Naive B cell (primary cell): ENCODE data around the gene IL1RN. TPM values are rescaled to one million over a fixed set of nuclear protein-coding genes. Genes with fewer than 3 reads are reported as not detected.

Source experiments
- ATAC-seq, 2 donors: fragments of 150-1000 bp; cut with Tn5 transposase; 2 replicates each; pipeline ENCODE4 v1.10.0; 2021; ENCODE audit warnings: low read depth in 2 of 2, mild to moderate bottlenecking in 2 of 2, moderate library complexity in 2 of 2
- DNase-seq: peaks from one replicate; pipeline ENCODE4 v3.0.0; 2022
- H3K27ac Mint-ChIP-seq, 6 donors: one replicate each; pipeline ENCODE4 v1.8.0; 2020 to 2022; ENCODE audit warnings: mild to moderate bottlenecking in 6 of 6, mixed read lengths in 6 of 6, moderate library complexity in 5 of 6, inconsistent platforms in 2 of 6
- H3K27me3 Mint-ChIP-seq, 3 donors: one replicate each; pipeline ENCODE4 v1.8.0; 2021 to 2022; ENCODE audit warnings: mixed read lengths in 3 of 3, mild to moderate bottlenecking in 1 of 3
- H3K36me3 Mint-ChIP-seq, 2 donors: one replicate each; pipeline ENCODE4 v1.8.0; 2020 to 2022; ENCODE audit warnings: mixed read lengths in 2 of 2, inconsistent platforms in 1 of 2, mild to moderate bottlenecking in 1 of 2
- H3K4me1 Mint-ChIP-seq, 3 donors: one replicate each; pipeline ENCODE4 v1.8.0; 2020 to 2022; ENCODE audit warnings: mixed read lengths in 3 of 3, inconsistent platforms in 1 of 3, mild to moderate bottlenecking in 1 of 3, moderate library complexity in 1 of 3
- H3K4me3 Mint-ChIP-seq, 8 donors: one replicate each; pipeline ENCODE4 v1.8.0; 2020 to 2022; ENCODE audit warnings: mild to moderate bottlenecking in 8 of 8, mixed read lengths in 8 of 8, moderate library complexity in 8 of 8, inconsistent platforms in 2 of 8
- H3K9me3 Mint-ChIP-seq, 7 donors: one replicate each; pipeline ENCODE4 v1.8.0; 2020 to 2022; ENCODE audit warnings: mixed read lengths in 7 of 7, mild to moderate bottlenecking in 5 of 7, inconsistent platforms in 2 of 7, moderate library complexity in 1 of 7
- polyA plus RNA-seq, 6 donors: library from polyadenylated mRNA; unstranded; fragments of 300-500 nt; fragmentation: Illumina TruSeq; gene quantifications; one replicate each; pipeline ENCODE4 v1.2.3, GENCODE V29; 2021; ENCODE audit warnings: low read depth in 6 of 6

The IL1RN gene
- polyA plus RNA-seq, 6 donors from 2014 or later, result 0.14 to 0.29 TPM; not detected in 4

GRCh38 chr2:113179446-113180045 is 52.1 kb downstream of the IL1RN start:
- peak overlapping the region in 7 of 8 donors; percentile 38 to 82 (median 59) for H3K4me3 Mint-ChIP-seq
- peak overlapping the region; percentile 60 to 94 (median 82) for H3K27ac Mint-ChIP-seq
- H3K27me3 Mint-ChIP-seq, result no peaks in the 10 kb centered on the region
- peaks cover 0 to 4% (median 0%) of the 10 kb centered on the region in 7 donors for H3K9me3 Mint-ChIP-seq
- peaks cover 75 to 96% (median 90%) of the 10 kb centered on the region in 3 donors for H3K4me1 Mint-ChIP-seq
- no peak for DNase-seq
- H3K36me3 Mint-ChIP-seq, result peaks cover 11 to 15% of the 10 kb centered on the region in 2 donors
- ATAC-seq, result no peak

- no peak for DNase-seq
- H3K36me3 Mint-ChIP-seq, result peaks cover 10 to 11% of the 10 kb centered on the region in 2 donors
- H3K27ac Mint-ChIP-seq, result peak overlapping the region; percentile 76 to 96 (median 81)
- H3K27me3 Mint-ChIP-seq, result no peaks in the 10 kb centered on the region
- ATAC-seq, result no peak
- H3K9me3 Mint-ChIP-seq, result peaks cover 0 to under 1% (median 0%) of the 10 kb centered on the region in 7 donors
- H3K4me1 Mint-ChIP-seq, result peaks cover 73 to 97% (median 91%) of the 10 kb centered on the region in 3 donors
- peak overlapping the region; percentile 56 to 80 (median 68) for H3K4me3 Mint-ChIP-seq
These were observed 52.9 kb downstream of the IL1RN start for GRCh38 chr2:113180131-113180946.

- H3K9me3 Mint-ChIP-seq, result no peaks in the 10 kb centered on the region
- no peak for DNase-seq
- H3K27ac Mint-ChIP-seq, result peak overlapping the region in 5 of 6 donors; percentile 75 to 96 (median 82)
- H3K36me3 Mint-ChIP-seq, result peaks cover 9 to 16% of the 10 kb centered on the region in 2 donors
- ATAC-seq, result peak; percentile 13 to 24
- peaks cover 77 to 96% (median 94%) of the 10 kb centered on the region in 3 donors for H3K4me1 Mint-ChIP-seq
- peak overlapping the region; percentile 56 to 80 (median 70) for H3K4me3 Mint-ChIP-seq
- H3K27me3 Mint-ChIP-seq, result no peaks in the 10 kb centered on the region
These were observed 54.1 kb downstream of the IL1RN start for GRCh38 chr2:113181258-113182051.

GRCh38 chr2:113182471-113183260 is 55.3 kb downstream of the IL1RN start:
- ATAC-seq (no peak), DNase-seq (no peak)
- Mint-ChIP-seq H3K4me3 (peak overlapping the region in 1 of 8 donors; percentile 1), H3K27me3 (no peaks in the 10 kb centered on the region), H3K9me3 (no peaks in the 10 kb centered on the region), H3K36me3 (peaks cover 11 to 21% of the 10 kb centered on the region in 2 donors), H3K4me1 (peaks cover 71 to 96% (median 91%) of the 10 kb centered on the region in 3 donors), H3K27ac (peak overlapping the region in 3 of 6 donors; percentile 42 to 88 (median 75))

GRCh38 chr2:113183264-113183663 is 55.9 kb downstream of the IL1RN start:
- peak overlapping the region in 1 of 6 donors; percentile 75 for H3K27ac Mint-ChIP-seq
- peak overlapping the region in 2 of 8 donors; percentile 45 to 54 for H3K4me3 Mint-ChIP-seq
- no peaks in the 10 kb centered on the region for H3K27me3 Mint-ChIP-seq
- ATAC-seq, result no peak
- DNase-seq, result no peak
- H3K9me3 Mint-ChIP-seq, result no peaks in the 10 kb centered on the region
- H3K36me3 Mint-ChIP-seq, result peaks cover 13 to 26% of the 10 kb centered on the region in 2 donors
- peaks cover 71 to 96% (median 89%) of the 10 kb centered on the region in 3 donors for H3K4me1 Mint-ChIP-seq

Other genes with a start within 250 kb of the IL1RN start
- not detected for gene IL37, start 216.4 kb upstream of the IL1RN start, polyA plus RNA-seq
- not detected for gene IL36G, start 149.6 kb upstream of the IL1RN start, polyA plus RNA-seq
- gene IL36A, start 122.1 kb upstream of the IL1RN start, polyA plus RNA-seq, result not detected
- gene IL36B, start 74.7 kb upstream of the IL1RN start, polyA plus RNA-seq, result not detected
- not detected for gene IL36RN, start 68.4 kb upstream of the IL1RN start, polyA plus RNA-seq
- gene IL1F10, start 59.6 kb upstream of the IL1RN start, polyA plus RNA-seq, result not detected
- 10 to 100 TPM; 16.2 to 47.5 (median 29.1) TPM for gene PSD4, start 46.4 kb downstream of the IL1RN start, polyA plus RNA-seq
- gene PAX8, start 151.3 kb downstream of the IL1RN start, polyA plus RNA-seq, result under 1 TPM in 4 of 6 donors, not detected in 2; 0.11 to 0.49 (median 0.38) TPM